SHP77 treated with DMSO at 0.1 percent for 48 hours (cell line): Measurements from ENCODE around the gene LDB2.

Experiments used
- DNase-seq: peaks from one replicate; lab custom pipeline; 2025; lab: John Stamatoyannopoulos, UW

The LDB2 gene

GRCh38 chr4:16685536-16685935 is 212.9 kb downstream of the LDB2 start:
- no peak for DNase-seq

- no peak for DNase-seq
Observed at GRCh38 chr4:16684935-16685334, 213.5 kb downstream of the LDB2 start.

- no peak for DNase-seq
Observed at GRCh38 chr4:16684097-16684496, 214.3 kb downstream of the LDB2 start.

GRCh38 chr4:16682975-16683374 is 215.5 kb downstream of the LDB2 start:
- DNase-seq = no peak

GRCh38 chr4:16677001-16677944 is 221.2 kb downstream of the LDB2 start:
- no peak for DNase-seq

GRCh38 chr4:16676230-16676770 is 222.1 kb downstream of the LDB2 start:
- no peak for DNase-seq

GRCh38 chr4:16674082-16674481 is 224.4 kb downstream of the LDB2 start:
- no peak for DNase-seq

- no peak for DNase-seq
Observed at GRCh38 chr4:16672421-16672820, 226.0 kb downstream of the LDB2 start.

- no peak for DNase-seq
Observed at GRCh38 chr4:16671741-16672140, 226.7 kb downstream of the LDB2 start.

- DNase-seq = no peak
Observed at GRCh38 chr4:16670727-16671126, 227.7 kb downstream of the LDB2 start.

- no peak for DNase-seq
Observed at GRCh38 chr4:16669036-16669435, 229.4 kb downstream of the LDB2 start.

- DNase-seq = no peak
Observed at GRCh38 chr4:16668488-16668887, 230.0 kb downstream of the LDB2 start.

- no peak for DNase-seq
Observed at GRCh38 chr4:16667464-16667863, 231.0 kb downstream of the LDB2 start.

GRCh38 chr4:16665942-16666551 is 232.4 kb downstream of the LDB2 start:
- no peak for DNase-seq

- DNase-seq = no peak
Observed at GRCh38 chr4:16663732-16664131, 234.7 kb downstream of the LDB2 start.

- no peak for DNase-seq
Observed at GRCh38 chr4:16663307-16663706, 235.1 kb downstream of the LDB2 start.

GRCh38 chr4:16661813-16662212 is 236.6 kb downstream of the LDB2 start:
- no peak for DNase-seq

GRCh38 chr4:16660656-16661055 is 237.8 kb downstream of the LDB2 start:
- DNase-seq = no peak

- DNase-seq = no peak
Observed at GRCh38 chr4:16659694-16660093, 238.8 kb downstream of the LDB2 start.

- no peak for DNase-seq
Observed at GRCh38 chr4:16659079-16659478, 239.4 kb downstream of the LDB2 start.

- no peak for DNase-seq
Observed at GRCh38 chr4:16658183-16658582, 240.3 kb downstream of the LDB2 start.

GRCh38 chr4:16655111-16655510 is 243.3 kb downstream of the LDB2 start:
- no peak for DNase-seq

- no peak for DNase-seq
Observed at GRCh38 chr4:16652732-16653305, 245.6 kb downstream of the LDB2 start.
